Erythroblast (primary cell): ENCODE data around the gene LSM5.

Experiments
- GATA1 ChIP-seq: IDR thresholded peaks from 2 replicates; pipeline ENCODE4 v1.6.1; 2011; ENCODE audit warnings: low read depth, mild to moderate bottlenecking, control low read depth, low read length, moderate library complexity
- POLR2A ChIP-seq: IDR thresholded peaks from 2 replicates; pipeline ENCODE4 v1.6.1; 2011; ENCODE audit warnings: mild to moderate bottlenecking, low read length

DNA sequence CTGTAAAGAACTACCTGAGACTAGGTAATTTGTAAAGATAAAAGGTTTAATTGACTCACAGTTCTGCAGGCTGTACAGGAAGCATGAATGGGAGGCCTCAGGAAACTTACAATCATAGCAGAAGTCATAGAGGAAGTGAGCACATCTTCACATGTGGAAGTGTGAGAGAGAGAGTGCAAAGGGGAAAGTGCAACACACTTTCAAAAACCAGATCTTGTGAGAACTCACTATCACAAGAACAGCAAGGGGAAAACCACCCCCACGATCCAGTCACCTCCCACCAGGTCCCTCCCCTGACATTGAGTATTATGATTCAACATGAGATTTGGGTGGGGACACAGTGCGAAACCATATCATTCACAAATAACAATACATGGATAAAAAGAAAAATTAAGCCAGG is 29.6 kb upstream of the LSM5 start:
- TF ChIP-seq POLR2A (no peak), GATA1 (no peak)
